ENCODE measurements around the gene TSR3.

Gene TSR3

DNA sequence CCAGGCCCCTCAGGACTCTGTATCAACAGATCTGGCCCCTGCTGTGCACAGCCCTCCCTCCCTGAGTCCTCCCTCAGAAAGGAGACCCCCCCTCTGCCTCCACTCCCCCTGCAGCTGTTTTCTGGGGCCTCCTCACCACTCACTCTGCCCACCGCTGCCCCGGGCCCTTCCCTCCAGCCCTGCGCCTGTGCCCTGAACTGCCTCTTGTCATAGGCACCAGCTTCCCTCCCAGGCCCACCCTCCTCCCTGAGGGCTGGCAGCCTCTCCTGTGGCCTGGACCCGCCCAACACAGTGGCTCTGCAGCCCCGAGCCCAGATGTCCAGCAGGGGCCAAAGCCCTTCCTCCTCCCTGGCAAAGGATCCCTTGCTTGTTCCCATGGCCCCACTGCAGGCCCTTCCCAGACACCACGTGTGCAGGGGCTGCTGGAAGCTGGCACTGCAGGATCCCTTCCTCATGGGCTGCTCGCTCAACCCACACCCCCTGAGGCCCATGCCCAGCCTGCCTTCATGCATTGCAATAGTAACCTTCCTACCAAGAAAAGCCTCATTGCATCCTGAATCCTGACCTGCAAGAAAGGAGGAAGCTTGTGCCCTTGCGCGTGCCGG is 25.8 kb upstream of the TSR3 start:
- no peak for DNase-seq (ENCODE audit: low read depth)

DNA sequence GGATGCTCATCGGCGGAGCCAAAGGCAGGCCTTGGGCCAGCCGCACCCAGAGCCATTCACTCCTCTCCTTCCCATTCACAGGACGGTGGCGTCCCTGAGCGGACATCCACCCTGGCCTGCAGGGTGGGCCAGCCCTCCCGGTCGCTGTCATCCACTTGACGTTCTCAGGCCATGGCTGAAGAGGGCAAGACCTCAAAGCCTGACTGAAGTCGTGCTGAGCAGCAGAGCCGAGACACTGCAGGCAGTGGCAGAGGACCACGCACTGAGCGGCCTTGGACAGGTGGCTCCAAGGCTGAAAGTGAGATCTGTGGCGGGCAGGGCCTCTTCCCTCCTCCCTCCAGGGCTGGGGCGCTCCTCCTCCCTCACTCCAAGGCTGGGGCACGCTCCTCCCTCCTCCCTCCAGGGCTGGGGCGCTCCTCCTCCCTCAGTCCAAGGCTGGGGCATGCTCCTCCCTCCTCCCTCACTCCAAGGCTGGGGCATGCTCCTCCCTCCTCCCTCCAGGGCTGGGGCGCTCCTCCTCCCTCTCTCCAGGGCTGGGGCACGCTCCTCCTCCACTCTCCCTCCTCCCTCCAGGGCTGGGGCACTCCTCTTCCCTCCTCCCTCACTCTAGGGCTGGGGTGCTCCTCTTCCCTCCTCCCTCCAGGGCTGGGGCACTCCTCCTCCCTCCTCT is 24.2 kb upstream of the TSR3 start:
- no peak for DNase-seq (ENCODE audit: low read depth)

GRCh38 chr16:1375298-1375640 is 23.6 kb upstream of the TSR3 start:
- DNase-seq (ENCODE audit: low read depth) = no peak

- DNase-seq (ENCODE audit: low read depth) = no peak
Observed at GRCh38 chr16:1374418-1375297, 23.0 kb upstream of the TSR3 start.

DNA sequence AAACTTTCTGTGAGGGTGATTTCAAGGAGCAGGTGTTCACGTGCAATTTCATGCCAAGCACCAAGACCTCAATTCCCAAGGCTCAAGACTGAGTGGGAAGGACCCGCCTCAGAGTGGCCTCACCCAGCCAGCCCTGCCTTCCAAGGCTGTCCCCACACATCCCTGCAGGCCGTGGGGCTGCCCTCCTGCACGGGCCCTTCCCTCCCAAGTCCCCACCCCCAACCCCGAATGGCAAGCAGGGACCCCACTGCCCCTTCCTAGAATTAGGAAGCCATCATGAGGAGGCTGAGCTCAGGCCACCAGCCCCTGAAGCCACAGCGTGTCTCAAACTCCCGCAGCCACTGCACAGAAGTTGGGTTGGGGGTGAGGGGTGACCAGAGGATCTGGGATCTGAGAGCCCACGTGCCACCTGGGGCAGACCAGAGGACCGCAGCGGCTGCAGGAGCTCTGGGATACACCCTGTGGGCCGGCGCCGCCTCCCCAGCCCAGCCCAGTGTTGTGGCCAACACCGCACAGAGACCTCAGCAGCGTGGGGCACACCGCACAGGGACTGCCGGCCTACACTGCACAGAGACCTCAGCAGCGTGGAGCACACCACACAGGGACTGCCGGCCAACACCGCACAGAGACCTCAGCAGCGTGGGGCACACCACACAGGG is 20.7 kb upstream of the TSR3 start:
- no peak for DNase-seq (ENCODE audit: low read depth)

DNA sequence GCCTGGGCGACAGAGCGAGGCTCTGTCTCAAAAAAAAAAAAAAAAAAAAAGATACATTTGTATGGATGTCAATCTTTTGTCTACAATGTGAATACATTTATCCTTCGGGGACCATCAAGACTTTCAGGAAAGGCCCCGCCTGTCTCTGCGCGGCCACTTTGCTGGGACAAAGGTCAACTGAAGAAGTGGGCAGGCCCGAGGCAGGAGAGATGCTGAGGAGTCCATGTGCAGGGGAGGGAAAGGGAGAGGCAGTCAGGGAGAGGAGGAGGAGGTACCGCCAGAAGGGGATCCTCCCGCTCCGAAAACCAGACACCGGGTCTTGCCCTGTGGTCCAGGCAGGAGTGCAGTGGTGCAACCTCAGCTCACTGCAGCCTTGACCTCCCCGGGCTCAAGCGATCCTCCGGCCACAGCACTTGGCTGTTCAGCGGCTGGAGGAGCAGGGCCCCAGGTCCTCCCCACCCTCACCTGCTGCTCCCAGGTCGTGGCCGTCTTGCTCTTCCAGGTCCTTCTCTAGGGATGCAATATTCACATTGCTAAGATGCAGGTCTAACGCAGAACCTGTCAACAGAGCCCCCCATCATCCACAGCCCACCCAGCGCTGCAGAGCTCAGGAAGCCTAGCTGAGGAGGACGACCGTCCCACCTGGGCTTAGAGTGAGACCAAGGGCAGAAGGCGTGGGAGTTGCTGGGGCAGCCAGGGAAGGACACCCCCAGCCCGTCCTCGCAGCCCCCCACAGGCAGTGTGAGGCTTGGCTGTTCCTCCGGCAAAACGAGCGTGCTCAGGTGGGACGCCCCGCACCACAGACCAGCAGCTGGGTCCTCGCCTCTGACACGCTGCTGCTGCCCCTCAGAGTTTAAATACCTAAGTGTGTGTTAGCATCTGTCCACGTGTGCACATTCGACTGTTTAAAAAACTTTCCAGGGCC is 19.6 kb upstream of the TSR3 start:
- DNase-seq (ENCODE audit: low read depth) = no peak

DNA sequence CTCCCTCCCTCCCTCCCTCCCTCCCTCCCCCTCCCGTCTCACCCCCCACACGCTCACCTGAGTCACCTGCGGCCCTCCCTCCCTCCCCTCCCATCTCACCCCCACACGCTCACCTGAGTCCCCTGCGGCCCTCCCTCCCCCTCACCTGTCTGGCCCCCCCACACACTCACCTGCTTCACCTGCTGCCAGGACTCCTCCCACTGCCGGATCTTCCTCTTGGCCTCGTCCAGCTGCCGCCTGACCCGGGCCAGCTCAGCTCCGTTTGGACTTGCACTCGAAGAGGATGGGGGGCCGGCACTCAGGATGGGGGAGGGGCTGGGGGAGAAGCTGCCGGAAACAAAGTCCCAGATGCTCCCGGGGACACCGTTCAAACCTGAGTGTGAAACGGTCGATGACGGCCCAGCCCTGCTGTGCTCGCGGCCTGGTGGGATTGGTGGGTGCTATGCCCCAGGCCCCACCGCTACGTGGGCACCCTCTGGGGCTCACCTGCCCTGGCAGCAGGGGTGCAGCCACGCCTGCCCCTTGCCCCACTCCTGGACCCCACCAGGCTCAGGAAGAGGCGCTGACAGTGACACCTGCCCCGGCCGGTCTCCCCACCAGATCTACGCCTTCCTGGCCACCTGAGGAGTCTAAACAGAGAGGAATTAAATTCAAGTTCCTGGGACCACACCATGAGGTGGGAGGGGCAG is 16.0 kb upstream of the TSR3 start:
- DNase-seq (ENCODE audit: low read depth) = no peak

GRCh38 chr16:1366712-1367299 is 15.1 kb upstream of the TSR3 start:
- DNase-seq (ENCODE audit: low read depth) = no peak

DNA sequence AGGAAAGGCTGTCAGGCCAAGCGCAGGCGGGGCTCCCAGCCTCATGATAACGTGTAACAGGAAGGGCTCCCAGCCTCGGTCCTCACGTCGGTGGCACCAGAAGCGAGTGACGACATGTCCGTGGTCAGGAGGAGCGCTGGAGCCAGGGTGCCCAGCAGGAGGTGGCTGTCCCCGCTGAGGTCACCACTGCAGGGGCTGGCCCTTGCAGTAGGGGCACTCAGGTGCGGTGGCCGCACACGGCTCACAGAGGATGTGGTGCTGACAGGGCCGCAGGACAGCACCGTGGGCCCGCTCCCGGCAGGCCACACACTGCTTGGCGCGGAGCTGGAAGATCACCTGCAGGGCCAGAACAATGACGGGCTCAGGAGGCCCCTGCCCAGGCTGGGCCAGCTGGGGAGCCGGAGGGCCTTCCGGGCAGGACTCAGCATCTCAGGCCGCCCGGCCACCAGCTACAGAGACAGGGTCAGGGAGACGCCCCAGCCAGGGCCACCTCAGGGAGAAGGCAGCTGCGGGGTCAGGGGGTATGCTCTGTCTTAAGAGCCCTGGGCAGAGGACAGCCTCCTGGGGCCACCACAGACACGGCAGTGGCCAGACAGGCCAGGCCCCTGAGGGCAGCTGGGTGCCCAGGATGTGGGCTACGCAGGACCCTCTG is 14.5 kb upstream of the TSR3 start:
- DNase-seq (ENCODE audit: low read depth) = no peak

GRCh38 chr16:1364510-1364909 is 12.8 kb upstream of the TSR3 start:
- no peak for DNase-seq (ENCODE audit: low read depth)

GRCh38 chr16:1363501-1364041 is 11.9 kb upstream of the TSR3 start:
- peak; percentile 13 for DNase-seq (ENCODE audit: low read depth)

DNA sequence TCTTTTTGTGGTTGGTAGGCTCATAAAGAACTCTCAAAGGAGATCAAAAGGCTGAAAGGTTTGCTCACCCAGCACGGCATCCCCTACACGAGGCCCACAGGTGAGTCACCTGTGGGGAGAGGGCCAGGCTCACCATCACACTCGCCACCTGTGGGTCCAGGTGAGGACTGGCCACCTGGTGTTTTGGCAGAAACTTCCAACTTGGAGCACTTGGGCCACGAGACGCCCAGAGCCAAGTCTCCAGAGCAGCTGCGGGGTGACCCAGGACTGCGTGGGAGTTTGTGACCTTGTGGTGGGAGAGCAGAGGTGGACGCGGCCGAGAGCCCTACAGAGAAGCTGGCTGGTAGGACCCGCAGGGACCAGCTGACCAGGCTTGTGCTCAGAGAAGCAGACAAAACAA is 11.1 kb upstream of the TSR3 start:
- no peak for DNase-seq (ENCODE audit: low read depth)

DNA sequence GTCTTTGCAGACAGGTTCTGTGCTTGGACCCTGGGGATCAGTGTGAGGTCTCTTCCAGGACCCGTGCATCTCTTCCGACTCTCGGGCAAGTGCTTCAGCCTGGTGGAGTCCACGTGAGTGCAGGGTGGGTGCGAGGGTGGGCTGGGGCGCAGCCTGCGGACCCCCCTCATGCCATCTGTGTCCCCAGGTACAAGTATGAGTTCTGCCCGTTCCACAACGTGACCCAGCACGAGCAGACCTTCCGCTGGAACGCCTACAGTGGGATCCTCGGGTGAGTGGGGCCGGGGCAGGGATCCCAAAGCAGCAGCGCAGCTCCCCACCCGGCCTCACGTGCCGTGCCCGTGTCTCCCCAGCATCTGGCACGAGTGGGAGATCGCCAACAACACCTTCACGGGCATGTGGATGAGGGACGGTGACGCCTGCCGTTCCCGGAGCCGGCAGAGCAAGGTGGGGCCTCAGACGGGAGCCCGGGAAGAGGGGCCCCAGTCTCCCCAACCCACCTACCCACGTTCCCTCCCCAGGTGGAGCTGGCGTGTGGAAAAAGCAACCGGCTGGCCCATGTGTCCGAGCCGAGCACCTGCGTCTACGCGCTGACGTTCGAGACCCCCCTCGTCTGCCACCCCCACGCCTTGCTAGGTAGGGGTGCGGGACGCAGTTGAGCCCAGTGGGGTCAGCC is 10.1 kb upstream of the TSR3 start:
- DNase-seq (ENCODE audit: low read depth) = no peak

DNA sequence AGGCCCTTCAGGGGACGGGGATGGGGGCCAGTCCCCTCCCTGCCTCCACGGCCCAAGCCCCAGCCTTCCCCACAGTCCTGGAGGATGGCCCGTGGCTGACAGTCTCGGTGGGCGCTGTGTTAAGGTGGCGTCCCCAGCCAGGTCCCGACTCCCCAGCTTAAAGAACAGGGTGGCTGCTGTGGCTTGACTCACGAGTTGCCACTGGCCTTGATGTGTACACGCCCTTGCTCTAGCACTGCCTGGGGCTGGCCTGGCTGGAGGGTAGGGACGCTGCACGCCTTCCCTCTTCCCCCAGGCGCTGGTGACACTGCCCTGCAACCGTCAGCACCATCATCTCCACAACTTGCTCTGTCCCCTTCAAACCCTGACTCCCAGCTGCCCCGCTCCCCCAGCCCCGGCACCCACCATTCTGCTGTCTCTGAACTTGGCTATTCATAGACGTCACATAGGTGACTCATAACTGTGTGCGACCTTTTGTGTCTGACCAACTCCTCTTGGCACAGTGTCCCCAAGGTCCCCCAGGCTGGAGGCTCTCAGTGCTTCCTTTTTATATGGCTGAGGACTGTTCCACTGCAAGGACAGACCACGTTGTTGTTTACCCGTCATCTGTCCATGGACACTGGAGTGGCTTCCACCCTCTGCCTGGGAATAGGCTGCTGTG is 6.4 kb upstream of the TSR3 start:
- DNase-seq (ENCODE audit: low read depth) = no peak

DNA sequence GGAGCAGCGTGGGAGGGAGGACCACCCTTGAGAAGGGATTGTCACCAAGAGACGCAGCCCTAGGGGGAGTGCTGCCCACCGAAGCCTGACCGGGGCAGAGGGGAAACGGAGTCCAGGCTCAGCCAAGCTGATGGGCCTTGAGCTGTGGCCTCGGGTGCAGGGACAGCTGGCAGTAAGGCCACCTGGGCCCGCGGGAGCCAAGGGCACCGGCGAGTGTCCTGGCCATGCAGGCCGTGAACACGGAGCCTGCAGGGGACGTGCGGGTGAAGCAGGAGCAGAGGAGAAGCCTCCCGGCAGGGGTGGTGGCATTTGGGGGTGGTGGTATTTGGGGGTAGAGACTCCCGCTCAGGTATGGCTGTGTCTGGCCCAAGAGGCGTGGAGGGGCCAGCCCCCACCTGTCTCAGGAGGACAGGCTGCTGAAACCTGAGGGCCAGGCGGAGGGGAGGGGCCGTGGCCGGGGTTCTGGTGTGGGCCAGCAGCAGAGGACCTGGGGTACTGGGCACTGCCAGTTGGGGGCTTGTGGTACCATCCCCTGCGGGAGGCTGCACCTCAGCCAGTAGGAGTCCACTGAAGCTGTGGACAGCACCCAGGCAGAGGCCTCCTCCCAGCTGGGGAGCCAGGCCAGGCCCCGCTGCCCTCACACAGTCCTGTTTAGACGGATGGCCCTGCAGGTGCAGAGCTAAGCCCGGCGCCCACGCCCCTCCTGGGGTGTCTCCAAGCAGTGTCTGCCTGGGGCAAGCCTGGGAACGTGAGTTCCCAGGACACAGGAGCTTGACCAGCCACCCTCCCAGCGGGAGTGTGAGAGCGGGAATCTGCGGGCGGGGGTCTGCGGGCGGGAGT is 4.6 kb upstream of the TSR3 start:
- no peak for DNase-seq (ENCODE audit: low read depth)

DNA sequence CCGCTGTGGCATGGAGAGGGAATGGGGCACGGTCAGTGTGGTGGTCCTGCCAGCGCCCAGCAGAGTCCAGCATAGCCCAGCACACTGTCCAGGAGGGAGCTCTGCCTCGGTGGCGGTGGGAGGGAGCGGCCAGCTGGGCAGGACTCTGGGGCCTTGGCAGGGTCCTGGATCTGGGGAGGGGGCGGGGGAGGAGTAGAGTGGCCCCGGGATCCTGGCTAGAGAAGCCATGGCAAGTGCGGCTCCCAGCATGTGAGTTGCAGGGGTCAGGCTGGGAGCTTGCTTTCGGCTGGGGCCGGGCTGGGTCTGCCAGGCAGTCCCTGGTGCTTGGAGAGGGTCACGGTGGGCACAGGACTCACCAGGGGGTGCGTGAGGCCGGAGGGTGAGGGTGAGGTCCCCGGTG is 3.9 kb upstream of the TSR3 start:
- no peak for DNase-seq (ENCODE audit: low read depth)

DNA sequence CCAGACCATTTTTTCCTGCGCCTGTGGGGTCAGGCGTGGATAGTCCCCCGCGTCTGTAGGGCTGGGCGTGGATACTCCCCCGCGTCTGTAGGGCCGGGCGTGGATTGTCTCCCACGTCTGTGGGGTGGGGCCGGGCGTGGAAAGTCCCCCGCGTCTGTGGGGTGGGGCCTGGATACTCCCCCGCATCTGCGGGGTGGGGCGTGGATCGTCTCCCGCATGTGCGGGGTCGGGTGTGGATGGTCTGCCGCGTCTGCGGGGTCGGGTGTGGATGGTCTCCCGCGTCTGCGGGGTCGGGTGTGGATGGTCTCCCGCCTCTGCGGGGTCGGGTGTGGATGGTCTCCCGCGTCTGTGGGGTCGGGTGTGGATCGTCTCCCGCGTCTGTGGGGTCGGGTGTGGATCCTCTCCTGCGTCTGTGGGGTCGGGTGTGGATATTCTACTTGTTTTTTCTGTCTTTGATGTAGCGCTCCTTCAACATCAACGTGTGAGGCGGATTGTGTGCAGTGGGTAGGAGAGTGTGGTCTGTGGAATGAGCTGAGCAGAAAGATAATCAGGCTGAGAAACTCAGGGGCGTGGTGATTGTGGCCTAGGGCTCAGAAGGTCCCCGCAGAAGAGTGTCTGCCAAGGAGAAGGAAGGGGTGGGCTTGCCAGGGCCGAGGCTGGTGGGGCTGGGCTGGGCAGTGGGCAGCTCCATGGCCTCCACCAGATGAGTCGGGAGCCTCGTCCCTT is 3.3 kb upstream of the TSR3 start:
- DNase-seq (ENCODE audit: low read depth) = no peak

Measured in amniotic epithelial cell (primary cell).